Tibial artery (tissue), 4 donors: ENCODE data around the gene SACM1L.

Source experiments
- DNase-seq, 2 donors: peaks; one replicate each; pipeline ENCODE4 v3.0.0-alpha.2; 2019
- H3K27ac ChIP-seq, 2 donors: fragments of 200-600 bp; sonication (generic) in 1 of 2; 1 replicate in 1 of 2; 2 replicates in 1 of 2; pipeline ENCODE4 v1.5.1; 2018 to 2019; ENCODE audit warnings: mild to moderate bottlenecking in 1 of 2
- H3K27me3 ChIP-seq, 2 donors: fragments of 200-600 bp; sonication (generic) in 1 of 2; one replicate each; pipeline versions ENCODE4 v1.5.1 to v1.6.0; 2016 to 2019
- H3K36me3 ChIP-seq, 3 donors: fragments of 200-600 bp; sonication (generic) in 2 of 3; one replicate each; pipeline ENCODE4 v1.5.1; 2016 to 2019; ENCODE audit warnings: mild to moderate bottlenecking in 2 of 3
- H3K4me1 ChIP-seq, 4 donors: fragments of 200-600 bp; sonication (generic) in 2 of 4; 1 replicate in 3 of 4; 2 replicates in 1 of 4; pipeline ENCODE4 v1.5.1; 2016 to 2019
- H3K4me3 ChIP-seq, 2 donors: fragments of 200-600 bp; sonication (generic) in 1 of 2; 1 replicate in 1 of 2; 2 replicates in 1 of 2; pipeline ENCODE4 v1.5.1; 2018 to 2019; ENCODE audit warnings: mild to moderate bottlenecking in 2 of 2
- H3K9me3 ChIP-seq, 3 donors: fragments of 200-600 bp; sonication (generic) in 1 of 3; one replicate each; pipeline ENCODE4 v1.5.1; 2016 to 2019
- intact Hi-C: fragments of 100-400 bp; cut with DNase I; formaldehyde crosslinking; loops from one replicate; pipeline ENCODE4 v1.15.0; 2023; ENCODE audit warnings: low total_unique reads
- TF ChIP-seq, protein P1 (sequence below), 2 experiments: fragments of 200-600 bp in 1 of 2; fragments of 450-650 bp in 1 of 2; IDR thresholded peaks; one replicate each; pipeline ENCODE4 v1.5.1; 2017 to 2019; ENCODE audit warnings: antibody characterized with exemption in 2 of 2, mild to moderate bottlenecking in 1 of 2, moderate library complexity in 1 of 2

The SACM1L gene

GRCh38 chr3:45688194-45688881, 858 bp upstream of the SACM1L start:
- peak in 1 of 2 donors; percentile 49 for DNase-seq
- peaks cover 0 to 4% (median 0%) of the 10 kb centered on the region in 3 donors for H3K36me3 ChIP-seq
- H3K4me3 ChIP-seq: peak overlapping the region; percentile 81 to 93
- no peaks in the 10 kb centered on the region for H3K9me3 ChIP-seq
- H3K27ac ChIP-seq: peak overlapping the region; percentile 86 to 95
- TF ChIP-seq, protein P1, sequence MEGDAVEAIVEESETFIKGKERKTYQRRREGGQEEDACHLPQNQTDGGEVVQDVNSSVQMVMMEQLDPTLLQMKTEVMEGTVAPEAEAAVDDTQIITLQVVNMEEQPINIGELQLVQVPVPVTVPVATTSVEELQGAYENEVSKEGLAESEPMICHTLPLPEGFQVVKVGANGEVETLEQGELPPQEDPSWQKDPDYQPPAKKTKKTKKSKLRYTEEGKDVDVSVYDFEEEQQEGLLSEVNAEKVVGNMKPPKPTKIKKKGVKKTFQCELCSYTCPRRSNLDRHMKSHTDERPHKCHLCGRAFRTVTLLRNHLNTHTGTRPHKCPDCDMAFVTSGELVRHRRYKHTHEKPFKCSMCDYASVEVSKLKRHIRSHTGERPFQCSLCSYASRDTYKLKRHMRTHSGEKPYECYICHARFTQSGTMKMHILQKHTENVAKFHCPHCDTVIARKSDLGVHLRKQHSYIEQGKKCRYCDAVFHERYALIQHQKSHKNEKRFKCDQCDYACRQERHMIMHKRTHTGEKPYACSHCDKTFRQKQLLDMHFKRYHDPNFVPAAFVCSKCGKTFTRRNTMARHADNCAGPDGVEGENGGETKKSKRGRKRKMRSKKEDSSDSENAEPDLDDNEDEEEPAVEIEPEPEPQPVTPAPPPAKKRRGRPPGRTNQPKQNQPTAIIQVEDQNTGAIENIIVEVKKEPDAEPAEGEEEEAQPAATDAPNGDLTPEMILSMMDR (IDR thresholded peaks at IDR 0.05): no peak
- H3K27me3 ChIP-seq: no peaks in the 10 kb centered on the region
- H3K4me1 ChIP-seq: peaks cover 0 to 42% (median 23%) of the 10 kb centered on the region in 4 donors
- intact Hi-C loops: no loop called here

DNA sequence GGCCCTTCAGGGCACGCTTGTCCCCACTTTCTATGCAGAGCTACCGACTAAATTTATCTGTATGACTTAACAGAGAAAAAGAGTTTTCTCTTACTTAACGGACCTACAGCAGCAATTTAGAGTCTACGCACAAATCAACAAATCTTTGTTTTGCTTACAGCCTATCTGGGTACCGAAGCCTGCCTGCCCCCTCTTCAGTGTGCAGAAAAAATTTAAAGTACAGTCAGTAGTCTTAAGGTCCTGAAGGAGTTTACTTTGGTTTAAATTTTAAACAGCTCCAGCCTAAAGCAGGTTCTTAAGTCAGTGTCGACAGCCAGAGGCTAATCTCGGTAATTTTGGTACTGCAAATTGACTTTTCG, 570 bp downstream of the SACM1L start:
- intact Hi-C loops: no loop called here
- DNase-seq: no peak
- peak overlapping the region; percentile 86 to 95 for H3K27ac ChIP-seq
- no peaks in the 10 kb centered on the region for H3K9me3 ChIP-seq
- H3K36me3 ChIP-seq: peaks cover 0 to 4% (median 0%) of the 10 kb centered on the region in 3 donors
- H3K27me3 ChIP-seq: no peaks in the 10 kb centered on the region
- H3K4me1 ChIP-seq: peaks cover 0 to 47% (median 26%) of the 10 kb centered on the region in 4 donors
- H3K4me3 ChIP-seq: peak overlapping the region; percentile 81 to 93
- TF ChIP-seq, protein P1 (IDR thresholded peaks at IDR 0.05): no peak

GRCh38 chr3:45690336-45691035, 1.3 kb downstream of the SACM1L start:
- TF ChIP-seq, protein P1 (IDR thresholded peaks at IDR 0.05): no peak
- Histone ChIP-seq H3K27ac (peak overlapping the region; percentile 86 to 95), H3K9me3 (no peaks in the 10 kb centered on the region), H3K36me3 (peaks cover 0 to 4% (median 0%) of the 10 kb centered on the region in 3 donors), H3K27me3 (no peaks in the 10 kb centered on the region), H3K4me3 (peak overlapping the region; percentile 81 to 93), H3K4me1 (peaks cover 0 to 47% (median 28%) of the 10 kb centered on the region in 4 donors)
- DNase-seq: no peak
- intact Hi-C loops: no loop called here

DNA sequence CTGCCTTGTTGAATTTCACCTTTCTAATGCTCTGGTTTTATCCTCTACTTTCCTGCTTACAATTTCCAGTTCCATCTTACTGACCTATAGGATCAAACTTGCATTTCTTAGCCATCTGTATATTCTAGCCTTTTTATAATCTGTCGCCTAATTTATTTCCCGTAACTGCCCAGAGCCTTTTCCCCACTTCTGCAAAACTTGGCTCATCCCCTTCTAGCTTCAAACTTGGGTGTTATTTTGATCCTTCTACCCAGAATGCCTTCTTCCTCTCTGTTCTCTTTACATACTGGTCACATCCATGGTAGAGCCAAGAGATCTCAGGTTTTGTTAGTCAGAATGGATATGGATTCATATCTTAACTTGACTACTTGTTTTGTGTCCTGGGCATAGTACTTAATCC, 2.6 kb downstream of the SACM1L start:
- intact Hi-C loops: no loop called here
- TF ChIP-seq, protein P1 (IDR thresholded peaks at IDR 0.05): no peak
- no peak overlapping the region for H3K4me3 ChIP-seq
- no peak for DNase-seq
- peaks cover 0 to 7% (median 0%) of the 10 kb centered on the region in 3 donors for H3K36me3 ChIP-seq
- no peaks in the 10 kb centered on the region for H3K9me3 ChIP-seq
- H3K27me3 ChIP-seq: no peaks in the 10 kb centered on the region
- peaks cover 0 to 47% (median 28%) of the 10 kb centered on the region in 4 donors for H3K4me1 ChIP-seq
- H3K27ac ChIP-seq: no peak overlapping the region

GRCh38 chr3:45692866-45693265, 3.7 kb downstream of the SACM1L start:
- peaks cover 0 to 47% (median 28%) of the 10 kb centered on the region in 4 donors for H3K4me1 ChIP-seq
- no peak overlapping the region for H3K27ac ChIP-seq
- TF ChIP-seq, protein P1 (IDR thresholded peaks at IDR 0.05): no peak
- no peaks in the 10 kb centered on the region for H3K27me3 ChIP-seq
- H3K9me3 ChIP-seq: no peaks in the 10 kb centered on the region
- peaks cover 0 to 7% (median 0%) of the 10 kb centered on the region in 3 donors for H3K36me3 ChIP-seq
- no peak overlapping the region for H3K4me3 ChIP-seq
- intact Hi-C loops: no loop called here
- no peak for DNase-seq
